Adrenal gland (tissue), 12 donors: ENCODE results near the gene SMARCD3. TPM values are rescaled to one million over a fixed set of nuclear protein-coding genes. Genes with fewer than 3 reads are reported as not detected.

ENCODE experiments used
- DNase-seq, 7 donors: peaks; one replicate each; pipeline ENCODE4 v3.0.0-alpha.2; 2019 to 2020
- H3K27ac ChIP-seq, 5 donors: fragments of 200-600 bp; sonication (generic) in 4 of 5; 1 replicate in 3 of 5; 2 replicates in 2 of 5; pipeline versions ENCODE4 v1.5.1 to v1.8.0; 2016 to 2020; ENCODE audit warnings: mild to moderate bottlenecking in 1 of 5
- H3K27me3 ChIP-seq: fragments of 200-600 bp; 2 replicates; pipeline ENCODE4 v1.8.0; 2021
- H3K36me3 ChIP-seq, 2 donors: fragments of 200-600 bp; replicated peaks in 1 of 2; 1 replicate in 1 of 2; 2 replicates in 1 of 2; pipeline versions ENCODE4 v1.5.1 to v1.8.0; 2018 to 2022
- H3K4me1 ChIP-seq, 2 donors: fragments of 200-600 bp; replicated peaks in 1 of 2; 1 replicate in 1 of 2; 2 replicates in 1 of 2; pipeline versions ENCODE4 v1.5.1 to v1.8.0; 2018 to 2021
- H3K4me3 ChIP-seq, 4 donors: fragments of 200-600 bp; sonication (generic) in 3 of 4; one replicate each; pipeline ENCODE4 v1.5.1; 2016 to 2018
- H3K9me3 ChIP-seq, 3 donors: fragments of 200-600 bp; sonication (generic) in 1 of 3; replicated peaks in 1 of 3; 1 replicate in 2 of 3; 2 replicates in 1 of 3; pipeline versions ENCODE4 v1.5.1 to v1.8.0; 2016 to 2021
- CTCF ChIP-seq, 6 experiments: fragments of 450-650 bp in 4 of 6; fragments of 200-600 bp in 2 of 6; sonication (generic) in 1 of 6; IDR thresholded peaks; 1 replicate in 5 of 6; 2 replicates in 1 of 6; pipeline versions ENCODE4 v1.5.1 to v1.8.0; 2016 to 2021; ENCODE audit warnings: antibody characterized with exemption in 6 of 6, mild to moderate bottlenecking in 2 of 6, moderate library complexity in 1 of 6
- POLR2A ChIP-seq, 2 donors: fragments of 450-650 bp; IDR thresholded peaks; one replicate each; pipeline ENCODE4 v1.6.1; 2017; ENCODE audit warnings: antibody characterized with exemption in 2 of 2, mild to moderate bottlenecking in 2 of 2, moderate library complexity in 1 of 2
- WGBS, 4 donors: extraction: QIAGEN DNeasy Blood & Tissue Kit in 2 of 4; methylation state at CpG; one replicate each; pipeline versions ENCODE4 v1.1.5 to v1.1.7; 2013 to 2017; 5-methylcytosine and 5-hydroxymethylcytosine counted together
- intact Hi-C, 2 donors: fragments of 100-400 bp; cut with DNase I; formaldehyde crosslinking; loops; one replicate each; pipeline versions ENCODE4 v1.14.1 to v1.15.0; 2022 to 2023
- polyA plus RNA-seq, 3 donors: library from polyadenylated mRNA; stranded (reverse); fragments of 200-250 nt in 2 of 3; fragments of 350-450 nt in 1 of 3; fragmentation: Illumina TruSeq in 1 of 3; extraction: RNeasy Lipid Tissue Mini Kit (QIAGEN cat#74804) in 1 of 3; gene quantifications; one replicate each; pipeline ENCODE4 v1.2.3, GENCODE V29; 2013 to 2014
- total RNA-seq, 9 donors: library from RNA; depleted of rRNA in 4 of 9; stranded (reverse); fragments of >200 nt in 4 of 9; fragments of 120-200 nt in 1 of 9; fragmentation: NEBNext Ultra II Directional in 1 of 9; extraction: Animal tissue kit (Norgen Biotek cat#: 25700) in 1 of 9; gene quantifications; one replicate each; pipeline versions ENCODE4 v1.1.0 to v1.2.4, GENCODE V29; 2013 to 2023
- donor health status: healthy with polysubstance abuse.
- donor health status: Bipolar disorder and iron deficiency.
- donor health status: DM: yes; HTN: yes; CAD: no.
- donor health status: DM: no; HTN: no; CAD: no.
- donor health status: DM: no; HTN: no; CAD: no.
- donor health status: DM: yes; HTN: yes; CAD: no.

The SMARCD3 gene
- total and polyA plus RNA-seq, 12 donors, result 46.4 to 194 (median 109) TPM

- Histone ChIP-seq H3K4me3 (no peak overlapping the region), H3K27me3 (no peaks in the 10 kb centered on the region), H3K9me3 (no peaks in the 10 kb centered on the region), H3K4me1 (peaks cover 32 to 33% of the 10 kb centered on the region in 2 donors), H3K36me3 (no peaks in the 10 kb centered on the region), H3K27ac (no peak overlapping the region)
- WGBS, 4 donors, result 30 to 82% (median 79%) methylated on average over 1 to 7 of the region's 7 CpGs
- TF ChIP-seq POLR2A (IDR thresholded peaks at IDR 0.05) (no peak), CTCF (IDR thresholded peaks at IDR 0.05) (no peak)
- intact Hi-C loops, result no loop called here
- peak in 1 of 7 donors; percentile 18 for DNase-seq
These were observed 5.8 kb upstream of the SMARCD3 start for GRCh38 chr7:151254316-151254715.

DNA sequence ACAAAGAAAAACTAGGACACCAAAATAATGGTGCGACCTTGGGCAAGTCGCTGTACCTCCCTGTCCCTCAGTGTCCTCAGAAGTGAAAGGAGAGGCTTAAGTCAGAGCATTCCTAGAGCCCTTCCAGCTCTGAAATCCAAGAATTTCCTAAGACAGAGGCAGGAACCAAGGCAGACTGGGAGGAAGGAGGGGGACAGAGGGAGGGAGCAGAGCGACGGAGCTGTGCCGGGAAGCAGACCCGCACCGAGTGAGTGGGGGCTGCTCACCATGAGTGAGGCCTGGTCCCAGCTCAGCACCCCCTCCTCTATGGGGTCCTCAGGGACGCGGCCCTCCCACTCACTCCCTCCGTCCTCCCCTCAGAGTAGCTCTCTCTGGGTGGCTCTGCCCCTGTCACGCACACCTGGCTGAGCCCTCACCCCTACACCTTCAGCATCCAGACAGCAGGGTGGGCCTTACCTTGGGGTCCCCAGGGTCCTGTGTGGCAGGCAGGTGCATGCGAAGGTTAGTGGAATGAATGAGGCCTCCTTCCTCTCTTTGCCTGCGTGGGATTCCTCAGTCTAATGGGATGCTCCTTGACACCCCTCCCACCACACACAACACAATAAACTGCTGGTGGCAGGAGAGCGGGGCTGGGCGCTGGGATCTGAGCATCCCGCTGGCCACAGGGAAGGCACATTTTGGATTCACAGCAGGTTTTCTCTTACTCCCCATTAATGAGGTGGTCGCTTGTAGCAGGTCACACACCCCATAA lies 4.6 kb upstream of the SMARCD3 start:
- intact Hi-C loops, result no loop called here
- H3K27ac ChIP-seq, result peak overlapping the region in 3 of 5 donors; percentile 78 to 94 (median 80)
- no peaks in the 10 kb centered on the region for H3K9me3 ChIP-seq
- H3K36me3 ChIP-seq, result no peaks in the 10 kb centered on the region
- WGBS, 4 donors, result 53 to 65% (median 57%) methylated on average over 14 to 17 of the region's 17 CpGs
- DNase-seq, result peak in 1 of 7 donors; percentile 21
- peak overlapping the region in 1 of 4 donors; percentile 80 for H3K4me3 ChIP-seq
- peaks cover 36 to 38% of the 10 kb centered on the region in 2 donors for H3K4me1 ChIP-seq
- no peaks in the 10 kb centered on the region for H3K27me3 ChIP-seq
- no peak for TF ChIP-seq POLR2A (IDR thresholded peaks at IDR 0.05)
- no peak for TF ChIP-seq CTCF (IDR thresholded peaks at IDR 0.05)

DNA sequence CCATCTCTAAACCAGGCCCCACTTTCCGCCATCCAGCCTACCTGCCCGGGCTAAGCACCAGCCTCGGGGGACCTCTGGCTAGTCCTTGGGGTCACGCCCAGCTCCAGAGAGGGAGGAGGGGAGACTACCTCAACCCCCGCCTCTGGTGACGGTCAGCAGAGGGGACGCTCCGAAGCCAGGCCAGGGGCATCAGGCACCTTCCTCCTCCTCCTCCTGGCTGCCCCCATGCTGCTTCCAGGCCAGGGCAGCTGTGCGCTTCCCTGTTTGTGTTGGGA lies 4.0 kb upstream of the SMARCD3 start:
- DNase-seq, result peak in 1 of 7 donors; percentile 39

More for the DNA sequence above, 4.0 kb upstream of the SMARCD3 start:
- Histone ChIP-seq H3K4me1 (peaks cover 41% of the 10 kb centered on the region in 2 donors), H3K4me3 (peak overlapping the region in 2 of 4 donors; percentile 30 to 80), H3K27ac (peak overlapping the region in 4 of 5 donors; percentile 63 to 99 (median 87)), H3K27me3 (no peaks in the 10 kb centered on the region), H3K36me3 (no peaks in the 10 kb centered on the region), H3K9me3 (no peaks in the 10 kb centered on the region)
- TF ChIP-seq POLR2A (IDR thresholded peaks at IDR 0.05) (no peak), CTCF (IDR thresholded peaks at IDR 0.05) (no peak)
- intact Hi-C loops, result no loop called here
- WGBS, 4 donors, result 12 to 48% (median 14%) methylated on average over 4 to 9 of the region's 9 CpGs
